Esophagus squamous epithelium (tissue), 4 donors: ENCODE data around the gene ADAR.

Experiments
- CTCF ChIP-seq, 6 experiments: fragments of 450-650 bp in 4 of 6; fragments of 200-600 bp in 2 of 6; sonication (generic) in 2 of 6; IDR thresholded peaks; one replicate each; pipeline ENCODE4 v1.5.1; 2016 to 2019; ENCODE audit warnings: antibody characterized with exemption in 6 of 6, mild to moderate bottlenecking in 4 of 6, moderate library complexity in 4 of 6
- POLR2A ChIP-seq, 4 donors: fragments of 450-650 bp; IDR thresholded peaks; one replicate each; pipeline ENCODE4 v1.6.1; 2017; ENCODE audit warnings: antibody characterized with exemption in 4 of 4, mild to moderate bottlenecking in 4 of 4, moderate library complexity in 3 of 4

- TF ChIP-seq CTCF (IDR thresholded peaks at IDR 0.05) (no peak), POLR2A (IDR thresholded peaks at IDR 0.05) (no peak)
Observed at GRCh38 chr1:154621875-154622274, 13.9 kb upstream of the ADAR start.
